HepG2 (cell line): Measurements from ENCODE around the gene ZNF8. TPM values are rescaled to one million over a fixed set of nuclear protein-coding genes. Genes with fewer than 3 reads are reported as not detected.

Source experiments
- AGO2 ChIP-seq: fragments of 200-400 bp; formaldehyde crosslinking; optimal IDR thresholded peaks from 2 replicates; pipeline ENCODE3; 2017; ENCODE audit warnings: mild to moderate bottlenecking, low read depth, low read length, moderate library complexity
- ARNTL ChIP-seq: sonication (generic); formaldehyde crosslinking; IDR thresholded peaks from 2 replicates; pipeline ENCODE4 v1.4.0; 2020; ENCODE audit warnings: mild to moderate bottlenecking, missing genetic modification reagents
- DPF2 ChIP-seq: sonication (generic); formaldehyde crosslinking; IDR thresholded peaks from 2 replicates; pipeline ENCODE4 v1.4.0; 2020; ENCODE audit warnings: mild to moderate bottlenecking, low read depth, missing genetic modification reagents, borderline replicate concordance
- EED ChIP-seq: sonication (generic); formaldehyde crosslinking; IDR thresholded peaks from 2 replicates; pipeline ENCODE4 v1.5.0; 2020; ENCODE audit warnings: mild to moderate bottlenecking, missing genetic modification reagents
- FLYWCH1 ChIP-seq: sonication (generic); formaldehyde crosslinking; IDR thresholded peaks from 2 replicates; pipeline ENCODE4 v1.8.1; 2023; ENCODE audit warnings: mild to moderate bottlenecking, missing genetic modification reagents
- FOXO1 ChIP-seq: sonication (generic); formaldehyde crosslinking; IDR thresholded peaks from 2 replicates; pipeline ENCODE4 v1.4.0; 2020; ENCODE audit warnings: missing genetic modification reagents
- KLF9 ChIP-seq: IDR thresholded peaks from 2 replicates; pipeline ENCODE4 v1.6.1; 2016; ENCODE audit warnings: low read depth
- MBNL3 ChIP-seq: fragments of 250-450 bp; sonication (Bioruptor Pico); conservative IDR thresholded peaks from 2 replicates; pipeline ENCODE4 v1.8.0; 2022; ENCODE audit warnings: mild to moderate bottlenecking, inconsistent platforms
- REL ChIP-seq: sonication (generic); formaldehyde crosslinking; conservative IDR thresholded peaks from 2 replicates; pipeline ENCODE4 v1.8.0; 2022; ENCODE audit warnings: mild to moderate bottlenecking, missing genetic modification reagents, moderate library complexity
- RNF2 ChIP-seq: fragments of 450-650 bp; conservative IDR thresholded peaks from 2 replicates; pipeline ENCODE4 v1.6.1; 2016; ENCODE audit warnings: low read depth
- SOX5 ChIP-seq: IDR thresholded peaks from 2 replicates; pipeline ENCODE4 v1.6.1; 2016; ENCODE audit warnings: borderline replicate concordance
- TMF1 ChIP-seq: sonication (generic); formaldehyde crosslinking; IDR thresholded peaks from 2 replicates; pipeline ENCODE4 v1.8.1; 2022; ENCODE audit warnings: low read depth, missing genetic modification reagents
- ZNF101 ChIP-seq: sonication (generic); formaldehyde crosslinking; IDR thresholded peaks from 2 replicates; pipeline ENCODE4 v1.4.0; 2020; ENCODE audit warnings: mild to moderate bottlenecking, low read depth, missing genetic modification reagents, borderline replicate concordance
- ZNF12 ChIP-seq: sonication (generic); formaldehyde crosslinking; IDR thresholded peaks from 2 replicates; pipeline ENCODE4 v1.5.0; 2020; ENCODE audit warnings: missing genetic modification reagents
- ZNF766 ChIP-seq: sonication (generic); formaldehyde crosslinking; IDR thresholded peaks from 2 replicates; pipeline ENCODE4 v1.5.0; 2020; ENCODE audit warnings: missing genetic modification reagents, borderline replicate concordance
- polyA plus RNA-seq, 8 experiments: library from polyadenylated mRNA; depleted of rRNA in 3 of 8; stranded (reverse) in 7 of 8; unstranded in 1 of 8; fragments of >200 nt; fragmentation: Illumina TruSeq in 4 of 8; extraction: Trizol in 4 of 8; gene quantifications; 2 replicates each; pipeline versions ENCODE4 v1.2.1 to v1.2.3, GENCODE V29; 2011 to 2016; ENCODE audit warnings: low read depth in 4 of 8, missing spikeins in 1 of 8, mixed read lengths in 1 of 8; ENCODE audit not compliant: insufficient read depth in 1 of 8
- total RNA-seq, 5 experiments: library from RNA; depleted of rRNA; stranded (reverse); fragments of >200 nt; fragmentation: Illumina TruSeq; extraction: Trizol; gene quantifications; 2 replicates each; pipeline ENCODE4 v1.2.3, GENCODE V29; 2016; ENCODE audit warnings: low read depth in 1 of 5
- TF ChIP-seq, protein P1 (sequence below): sonication (generic); formaldehyde crosslinking; IDR thresholded peaks from 2 replicates; pipeline ENCODE4 v1.5.0; 2020; ENCODE audit warnings: missing genetic modification reagents
- TF ChIP-seq, protein P2 (sequence below): sonication (generic); formaldehyde crosslinking; conservative IDR thresholded peaks from 2 replicates; pipeline ENCODE4 v1.5.0; 2020; ENCODE audit warnings: missing genetic modification reagents
- TF ChIP-seq, protein P3 (sequence below): sonication (generic); formaldehyde crosslinking; IDR thresholded peaks from 2 replicates; pipeline ENCODE4 v1.4.0; 2020; ENCODE audit warnings: missing genetic modification reagents
- TF ChIP-seq, protein P4 (sequence below): sonication (generic); formaldehyde crosslinking; IDR thresholded peaks from 2 replicates; pipeline ENCODE4 v1.8.1; 2023; ENCODE audit warnings: mild to moderate bottlenecking, missing genetic modification reagents
- TF ChIP-seq, protein P5 (sequence below): sonication (generic); formaldehyde crosslinking; IDR thresholded peaks from 2 replicates; pipeline ENCODE4 v1.4.0; 2020; ENCODE audit warnings: missing genetic modification reagents, borderline replicate concordance

ZNF8 gene
- total and polyA plus RNA-seq, 2 of the 13 experiments (the other 11 are each of a cell fraction or from before 2014, with no cell fraction given) = 3.1 to 3.3 TPM

DNA sequence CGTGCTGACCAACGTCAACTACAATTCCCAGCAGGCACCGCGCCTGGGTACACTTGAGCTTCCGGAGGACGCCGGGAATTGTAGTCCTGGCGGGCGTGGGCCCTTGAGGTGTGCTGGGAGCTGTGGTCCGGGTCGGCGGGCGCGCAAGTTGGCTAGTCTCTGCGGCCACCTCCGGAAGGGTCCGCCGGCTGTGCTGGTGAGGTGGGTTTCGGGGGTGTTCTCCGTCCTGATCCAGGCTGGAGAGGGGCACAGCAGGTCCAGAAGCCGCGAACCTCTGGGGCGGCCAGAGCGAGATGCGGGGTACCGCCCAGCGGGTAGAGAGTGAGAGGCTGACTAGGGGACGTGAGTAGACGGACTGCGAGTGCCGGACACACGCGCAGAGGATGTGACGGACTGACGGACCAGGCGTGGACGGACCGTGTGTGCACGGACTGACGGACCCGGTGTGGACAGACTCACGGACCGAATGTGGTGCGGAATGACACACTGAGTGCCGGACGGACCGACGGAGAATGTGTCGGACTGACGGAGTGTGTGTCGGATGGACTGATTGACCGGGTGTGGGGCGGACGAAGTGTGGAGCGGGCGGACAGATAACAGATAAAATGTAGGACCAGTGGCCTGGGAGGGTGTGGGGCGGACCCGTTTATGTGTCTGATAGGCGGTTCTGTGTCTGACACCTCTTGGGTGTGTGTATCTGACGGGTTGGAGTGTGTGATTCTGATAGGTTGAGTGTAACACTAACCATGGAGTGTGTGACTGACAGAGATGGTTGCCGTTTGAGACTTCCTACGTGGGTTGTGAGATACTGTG is 48.4 kb downstream of the ZNF8 start, which contains the start of gene ZSCAN22 (continued):
- TF ChIP-seq, protein P1, sequence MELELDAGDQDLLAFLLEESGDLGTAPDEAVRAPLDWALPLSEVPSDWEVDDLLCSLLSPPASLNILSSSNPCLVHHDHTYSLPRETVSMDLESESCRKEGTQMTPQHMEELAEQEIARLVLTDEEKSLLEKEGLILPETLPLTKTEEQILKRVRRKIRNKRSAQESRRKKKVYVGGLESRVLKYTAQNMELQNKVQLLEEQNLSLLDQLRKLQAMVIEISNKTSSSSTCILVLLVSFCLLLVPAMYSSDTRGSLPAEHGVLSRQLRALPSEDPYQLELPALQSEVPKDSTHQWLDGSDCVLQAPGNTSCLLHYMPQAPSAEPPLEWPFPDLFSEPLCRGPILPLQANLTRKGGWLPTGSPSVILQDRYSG (CRISPR knock-in tag) = no peak
- no peak for TF ChIP-seq REL (CRISPR knock-in tag)
- TF ChIP-seq TMF1 = no peak; the same call in 1 of the 2 replicates
- TF ChIP-seq DPF2 (CRISPR knock-in tag) = no peak
- peak; percentile 68; the same call in 1 of the 2 replicates for TF ChIP-seq ZNF12 (CRISPR knock-in tag)
- TF ChIP-seq, protein P2, sequence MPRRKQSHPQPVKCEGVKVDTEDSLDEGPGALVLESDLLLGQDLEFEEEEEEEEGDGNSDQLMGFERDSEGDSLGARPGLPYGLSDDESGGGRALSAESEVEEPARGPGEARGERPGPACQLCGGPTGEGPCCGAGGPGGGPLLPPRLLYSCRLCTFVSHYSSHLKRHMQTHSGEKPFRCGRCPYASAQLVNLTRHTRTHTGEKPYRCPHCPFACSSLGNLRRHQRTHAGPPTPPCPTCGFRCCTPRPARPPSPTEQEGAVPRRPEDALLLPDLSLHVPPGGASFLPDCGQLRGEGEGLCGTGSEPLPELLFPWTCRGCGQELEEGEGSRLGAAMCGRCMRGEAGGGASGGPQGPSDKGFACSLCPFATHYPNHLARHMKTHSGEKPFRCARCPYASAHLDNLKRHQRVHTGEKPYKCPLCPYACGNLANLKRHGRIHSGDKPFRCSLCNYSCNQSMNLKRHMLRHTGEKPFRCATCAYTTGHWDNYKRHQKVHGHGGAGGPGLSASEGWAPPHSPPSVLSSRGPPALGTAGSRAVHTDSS = 0 out of 2 replicates have a peak, but pooled peaks have one; percentile 66
- no peak; the same call in 1 of the 2 replicates for TF ChIP-seq SOX5 (CRISPR knock-in tag)
- TF ChIP-seq KLF9 (CRISPR knock-in tag) = no peak
- 0 out of 2 replicates have a peak, but pooled peaks have one; percentile 80 for TF ChIP-seq ZNF101 (CRISPR knock-in tag)
- peak; percentile 83; the same call in 1 of the 2 replicates for TF ChIP-seq EED (CRISPR knock-in tag)
- TF ChIP-seq, protein P3, sequence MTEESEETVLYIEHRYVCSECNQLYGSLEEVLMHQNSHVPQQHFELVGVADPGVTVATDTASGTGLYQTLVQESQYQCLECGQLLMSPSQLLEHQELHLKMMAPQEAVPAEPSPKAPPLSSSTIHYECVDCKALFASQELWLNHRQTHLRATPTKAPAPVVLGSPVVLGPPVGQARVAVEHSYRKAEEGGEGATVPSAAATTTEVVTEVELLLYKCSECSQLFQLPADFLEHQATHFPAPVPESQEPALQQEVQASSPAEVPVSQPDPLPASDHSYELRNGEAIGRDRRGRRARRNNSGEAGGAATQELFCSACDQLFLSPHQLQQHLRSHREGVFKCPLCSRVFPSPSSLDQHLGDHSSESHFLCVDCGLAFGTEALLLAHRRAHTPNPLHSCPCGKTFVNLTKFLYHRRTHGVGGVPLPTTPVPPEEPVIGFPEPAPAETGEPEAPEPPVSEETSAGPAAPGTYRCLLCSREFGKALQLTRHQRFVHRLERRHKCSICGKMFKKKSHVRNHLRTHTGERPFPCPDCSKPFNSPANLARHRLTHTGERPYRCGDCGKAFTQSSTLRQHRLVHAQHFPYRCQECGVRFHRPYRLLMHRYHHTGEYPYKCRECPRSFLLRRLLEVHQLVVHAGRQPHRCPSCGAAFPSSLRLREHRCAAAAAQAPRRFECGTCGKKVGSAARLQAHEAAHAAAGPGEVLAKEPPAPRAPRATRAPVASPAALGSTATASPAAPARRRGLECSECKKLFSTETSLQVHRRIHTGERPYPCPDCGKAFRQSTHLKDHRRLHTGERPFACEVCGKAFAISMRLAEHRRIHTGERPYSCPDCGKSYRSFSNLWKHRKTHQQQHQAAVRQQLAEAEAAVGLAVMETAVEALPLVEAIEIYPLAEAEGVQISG (CRISPR knock-in tag) = peak; percentile 97
- TF ChIP-seq FLYWCH1 = no peak
- TF ChIP-seq FOXO1 (CRISPR knock-in tag) = peak; percentile 23; the same call in 1 of the 2 replicates
- TF ChIP-seq, protein P4, sequence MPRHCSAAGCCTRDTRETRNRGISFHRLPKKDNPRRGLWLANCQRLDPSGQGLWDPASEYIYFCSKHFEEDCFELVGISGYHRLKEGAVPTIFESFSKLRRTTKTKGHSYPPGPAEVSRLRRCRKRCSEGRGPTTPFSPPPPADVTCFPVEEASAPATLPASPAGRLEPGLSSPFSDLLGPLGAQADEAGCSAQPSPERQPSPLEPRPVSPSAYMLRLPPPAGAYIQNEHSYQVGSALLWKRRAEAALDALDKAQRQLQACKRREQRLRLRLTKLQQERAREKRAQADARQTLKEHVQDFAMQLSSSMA (CRISPR knock-in tag) = peak; percentile 64
- TF ChIP-seq, protein P5, sequence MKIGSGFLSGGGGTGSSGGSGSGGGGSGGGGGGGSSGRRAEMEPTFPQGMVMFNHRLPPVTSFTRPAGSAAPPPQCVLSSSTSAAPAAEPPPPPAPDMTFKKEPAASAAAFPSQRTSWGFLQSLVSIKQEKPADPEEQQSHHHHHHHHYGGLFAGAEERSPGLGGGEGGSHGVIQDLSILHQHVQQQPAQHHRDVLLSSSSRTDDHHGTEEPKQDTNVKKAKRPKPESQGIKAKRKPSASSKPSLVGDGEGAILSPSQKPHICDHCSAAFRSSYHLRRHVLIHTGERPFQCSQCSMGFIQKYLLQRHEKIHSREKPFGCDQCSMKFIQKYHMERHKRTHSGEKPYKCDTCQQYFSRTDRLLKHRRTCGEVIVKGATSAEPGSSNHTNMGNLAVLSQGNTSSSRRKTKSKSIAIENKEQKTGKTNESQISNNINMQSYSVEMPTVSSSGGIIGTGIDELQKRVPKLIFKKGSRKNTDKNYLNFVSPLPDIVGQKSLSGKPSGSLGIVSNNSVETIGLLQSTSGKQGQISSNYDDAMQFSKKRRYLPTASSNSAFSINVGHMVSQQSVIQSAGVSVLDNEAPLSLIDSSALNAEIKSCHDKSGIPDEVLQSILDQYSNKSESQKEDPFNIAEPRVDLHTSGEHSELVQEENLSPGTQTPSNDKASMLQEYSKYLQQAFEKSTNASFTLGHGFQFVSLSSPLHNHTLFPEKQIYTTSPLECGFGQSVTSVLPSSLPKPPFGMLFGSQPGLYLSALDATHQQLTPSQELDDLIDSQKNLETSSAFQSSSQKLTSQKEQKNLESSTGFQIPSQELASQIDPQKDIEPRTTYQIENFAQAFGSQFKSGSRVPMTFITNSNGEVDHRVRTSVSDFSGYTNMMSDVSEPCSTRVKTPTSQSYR (CRISPR knock-in tag) = peak; percentile 41; the same call in 1 of the 2 replicates
- TF ChIP-seq ZNF766 (CRISPR knock-in tag) = peak; percentile 60; the same call in 1 of the 2 replicates
- TF ChIP-seq RNF2 = no peak
- peak; percentile 46; the same call in 1 of the 2 replicates for TF ChIP-seq ARNTL (CRISPR knock-in tag)
- TF ChIP-seq AGO2 = peak; percentile 74
- TF ChIP-seq MBNL3 = no peak
